Measurements from ENCODE around the gene CCDC182.

The CCDC182 gene

GRCh38 chr17:57724026-57724728 lies 20.9 kb downstream of the CCDC182 start:
- ChIA-PET CTCF (interaction anchor here (1.0 to 1.3 kb wide), 2 partner anchors 23 to 52 kb away, joined by 3 read pairs; no protein-coding TSS in a partner anchor), POLR2A (no interaction called here)
- Histone ChIP-seq H3K36me3 (ENCODE audit: control insufficient read depth in 2 of 2, insufficient read depth in 1 of 2, low read length in 2 of 2) (no peaks in the 10 kb centered on the region), H3K27ac (ENCODE audit: extremely low read depth, low read depth, low read length) (no peak overlapping the region), H3K9me3 (ENCODE audit: control insufficient read depth, insufficient read depth, low read depth, low read length) (no peaks in the 10 kb centered on the region), H3K4me3 (ENCODE audit: low read depth, low read length) (no peak overlapping the region), H3K4me1 (ENCODE audit: control insufficient read depth, insufficient read depth, low read length) (no peaks in the 10 kb centered on the region)
- TF ChIP-seq, protein P1, sequence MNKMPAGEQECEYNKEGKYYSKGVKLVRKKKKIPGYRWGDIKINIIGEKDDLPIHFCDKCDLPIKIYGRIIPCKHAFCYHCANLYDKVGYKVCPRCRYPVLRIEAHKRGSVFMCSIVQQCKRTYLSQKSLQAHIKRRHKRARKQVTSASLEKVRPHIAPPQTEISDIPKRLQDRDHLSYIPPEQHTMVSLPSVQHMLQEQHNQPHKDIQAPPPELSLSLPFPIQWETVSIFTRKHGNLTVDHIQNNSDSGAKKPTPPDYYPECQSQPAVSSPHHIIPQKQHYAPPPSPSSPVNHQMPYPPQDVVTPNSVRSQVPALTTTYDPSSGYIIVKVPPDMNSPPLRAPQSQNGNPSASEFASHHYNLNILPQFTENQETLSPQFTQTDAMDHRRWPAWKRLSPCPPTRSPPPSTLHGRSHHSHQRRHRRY (tag by site-specific recombination; IDR thresholded peaks at IDR 0.05), result no peak
- TF ChIP-seq ZNF610 (tag by site-specific recombination; IDR thresholded peaks at IDR 0.05; ENCODE audit: borderline replicate concordance) (no peak), ZNF211 (tag by site-specific recombination; IDR thresholded peaks at IDR 0.05; ENCODE audit: low read depth) (no peak)

DNA sequence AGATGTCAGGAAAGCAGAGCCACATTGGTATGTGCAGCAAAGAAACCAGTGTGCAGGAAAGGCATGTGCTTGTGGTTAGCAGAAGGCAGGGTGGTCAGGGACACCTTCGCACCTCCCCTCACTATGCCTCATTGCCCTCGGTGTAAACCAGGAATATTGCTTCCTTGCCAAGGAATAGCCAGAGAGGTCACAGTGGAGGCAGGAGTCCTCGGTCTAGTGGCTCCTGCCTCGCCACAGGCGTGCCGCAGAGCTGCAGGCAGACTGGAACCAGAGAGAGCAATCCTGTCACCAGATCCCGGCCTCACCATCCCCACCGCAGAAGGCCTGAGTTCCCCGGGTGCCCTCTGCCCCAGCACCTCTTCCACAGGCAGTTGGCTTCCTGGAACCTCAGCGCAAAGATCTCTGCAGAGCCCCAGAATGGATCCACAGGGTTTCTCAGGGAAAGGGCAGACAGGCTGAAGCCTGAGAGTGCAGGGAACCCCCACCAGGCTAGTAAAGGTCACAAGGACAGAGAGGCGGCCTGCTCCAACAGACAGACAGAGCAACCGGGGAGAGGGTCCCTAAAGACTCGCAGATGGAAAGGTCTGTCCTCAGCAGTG lies 21.6 kb downstream of the CCDC182 start:
- Histone ChIP-seq H3K4me3 (ENCODE audit: low read depth, low read length) (no peak overlapping the region), H3K4me1 (ENCODE audit: control insufficient read depth, insufficient read depth, low read length) (no peaks in the 10 kb centered on the region), H3K36me3 (ENCODE audit: control insufficient read depth in 2 of 2, insufficient read depth in 1 of 2, low read length in 2 of 2) (no peaks in the 10 kb centered on the region), H3K9me3 (ENCODE audit: control insufficient read depth, insufficient read depth, low read depth, low read length) (no peaks in the 10 kb centered on the region), H3K27ac (ENCODE audit: extremely low read depth, low read depth, low read length) (no peak overlapping the region)
- TF ChIP-seq ZBTB17 (tag by site-specific recombination; IDR thresholded peaks at IDR 0.05) (no peak), OSR2 (tag by site-specific recombination; IDR thresholded peaks at IDR 0.05) (no peak)
- POLR2A ChIA-PET, result no interaction called here
- CTCF ChIA-PET, result interaction anchor here (1.1 to 1.3 kb wide), 2 partner anchors 52 to 60 kb away, joined by 3 to 4 read pairs; no protein-coding TSS in a partner anchor

- H3K4me1 ChIP-seq (ENCODE audit: control insufficient read depth, insufficient read depth, low read length), result no peaks in the 10 kb centered on the region
- TF ChIP-seq ZNF843 (tag by site-specific recombination; IDR thresholded peaks at IDR 0.05), result no peak
- no peak for TF ChIP-seq ZNF26 (tag by site-specific recombination; IDR thresholded peaks at IDR 0.05)
- TF ChIP-seq ZNF658 (tag by site-specific recombination; IDR thresholded peaks at IDR 0.05), result no peak
- no peak for TF ChIP-seq ZNF174 (tag by site-specific recombination; IDR thresholded peaks at IDR 0.05)
- no peak for TF ChIP-seq ZNF621 (tag by site-specific recombination; IDR thresholded peaks at IDR 0.05)
- TF ChIP-seq SALL2 (tag by site-specific recombination; IDR thresholded peaks at IDR 0.05; ENCODE audit: borderline replicate concordance), result no peak
- no peak for TF ChIP-seq ZNF510 (tag by site-specific recombination; IDR thresholded peaks at IDR 0.05; ENCODE audit: insufficient replicate concordance)
- no peak for TF ChIP-seq ZNF121 (tag by site-specific recombination; IDR thresholded peaks at IDR 0.05)
- TF ChIP-seq ZNF394 (tag by site-specific recombination; IDR thresholded peaks at IDR 0.05; ENCODE audit: borderline replicate concordance), result no peak
- TF ChIP-seq, protein P2, sequence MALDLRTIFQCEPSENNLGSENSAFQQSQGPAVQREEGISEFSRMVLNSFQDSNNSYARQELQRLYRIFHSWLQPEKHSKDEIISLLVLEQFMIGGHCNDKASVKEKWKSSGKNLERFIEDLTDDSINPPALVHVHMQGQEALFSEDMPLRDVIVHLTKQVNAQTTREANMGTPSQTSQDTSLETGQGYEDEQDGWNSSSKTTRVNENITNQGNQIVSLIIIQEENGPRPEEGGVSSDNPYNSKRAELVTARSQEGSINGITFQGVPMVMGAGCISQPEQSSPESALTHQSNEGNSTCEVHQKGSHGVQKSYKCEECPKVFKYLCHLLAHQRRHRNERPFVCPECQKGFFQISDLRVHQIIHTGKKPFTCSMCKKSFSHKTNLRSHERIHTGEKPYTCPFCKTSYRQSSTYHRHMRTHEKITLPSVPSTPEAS (tag by site-specific recombination; IDR thresholded peaks at IDR 0.05), result no peak
- TF ChIP-seq, protein P1 (tag by site-specific recombination; IDR thresholded peaks at IDR 0.05), result no peak
- TF ChIP-seq ZNF529 (tag by site-specific recombination; IDR thresholded peaks at IDR 0.05; ENCODE audit: insufficient replicate concordance), result no peak
- TF ChIP-seq ZNF184 (tag by site-specific recombination; IDR thresholded peaks at IDR 0.05), result no peak
- TF ChIP-seq, protein P3, sequence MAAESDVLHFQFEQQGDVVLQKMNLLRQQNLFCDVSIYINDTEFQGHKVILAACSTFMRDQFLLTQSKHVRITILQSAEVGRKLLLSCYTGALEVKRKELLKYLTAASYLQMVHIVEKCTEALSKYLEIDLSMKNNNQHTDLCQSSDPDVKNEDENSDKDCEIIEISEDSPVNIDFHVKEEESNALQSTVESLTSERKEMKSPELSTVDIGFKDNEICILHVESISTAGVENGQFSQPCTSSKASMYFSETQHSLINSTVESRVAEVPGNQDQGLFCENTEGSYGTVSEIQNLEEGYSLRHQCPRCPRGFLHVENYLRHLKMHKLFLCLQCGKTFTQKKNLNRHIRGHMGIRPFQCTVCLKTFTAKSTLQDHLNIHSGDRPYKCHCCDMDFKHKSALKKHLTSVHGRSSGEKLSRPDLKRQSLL (tag by site-specific recombination; IDR thresholded peaks at IDR 0.05), result no peak
- TF ChIP-seq, protein P4, sequence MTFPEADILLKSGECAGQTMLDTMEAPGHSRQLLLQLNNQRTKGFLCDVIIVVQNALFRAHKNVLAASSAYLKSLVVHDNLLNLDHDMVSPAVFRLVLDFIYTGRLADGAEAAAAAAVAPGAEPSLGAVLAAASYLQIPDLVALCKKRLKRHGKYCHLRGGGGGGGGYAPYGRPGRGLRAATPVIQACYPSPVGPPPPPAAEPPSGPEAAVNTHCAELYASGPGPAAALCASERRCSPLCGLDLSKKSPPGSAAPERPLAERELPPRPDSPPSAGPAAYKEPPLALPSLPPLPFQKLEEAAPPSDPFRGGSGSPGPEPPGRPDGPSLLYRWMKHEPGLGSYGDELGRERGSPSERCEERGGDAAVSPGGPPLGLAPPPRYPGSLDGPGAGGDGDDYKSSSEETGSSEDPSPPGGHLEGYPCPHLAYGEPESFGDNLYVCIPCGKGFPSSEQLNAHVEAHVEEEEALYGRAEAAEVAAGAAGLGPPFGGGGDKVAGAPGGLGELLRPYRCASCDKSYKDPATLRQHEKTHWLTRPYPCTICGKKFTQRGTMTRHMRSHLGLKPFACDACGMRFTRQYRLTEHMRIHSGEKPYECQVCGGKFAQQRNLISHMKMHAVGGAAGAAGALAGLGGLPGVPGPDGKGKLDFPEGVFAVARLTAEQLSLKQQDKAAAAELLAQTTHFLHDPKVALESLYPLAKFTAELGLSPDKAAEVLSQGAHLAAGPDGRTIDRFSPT (tag by site-specific recombination; IDR thresholded peaks at IDR 0.05), result no peak
- ChIA-PET POLR2A (no interaction called here), CTCF (interaction anchor here (1.1 to 1.3 kb wide), 2 partner anchors 25 to 61 kb away, joined by 4 to 5 read pairs; no protein-coding TSS in a partner anchor)
- H3K4me3 ChIP-seq (ENCODE audit: low read depth, low read length), result no peak overlapping the region
- no peaks in the 10 kb centered on the region for H3K36me3 ChIP-seq (ENCODE audit: control insufficient read depth in 2 of 2, insufficient read depth in 1 of 2, low read length in 2 of 2)
- no peaks in the 10 kb centered on the region for H3K9me3 ChIP-seq (ENCODE audit: control insufficient read depth, insufficient read depth, low read depth, low read length)
- H3K27ac ChIP-seq (ENCODE audit: extremely low read depth, low read depth, low read length), result no peak overlapping the region
Observed at GRCh38 chr17:57722704-57723043, 22.4 kb downstream of the CCDC182 start.
